Measurements from ENCODE around the gene MBLAC2.

MBLAC2 gene

GRCh38 chr5:90446961-90447360, 27.6 kb downstream of the MBLAC2 start:
- no peak for DNase-seq

DNA sequence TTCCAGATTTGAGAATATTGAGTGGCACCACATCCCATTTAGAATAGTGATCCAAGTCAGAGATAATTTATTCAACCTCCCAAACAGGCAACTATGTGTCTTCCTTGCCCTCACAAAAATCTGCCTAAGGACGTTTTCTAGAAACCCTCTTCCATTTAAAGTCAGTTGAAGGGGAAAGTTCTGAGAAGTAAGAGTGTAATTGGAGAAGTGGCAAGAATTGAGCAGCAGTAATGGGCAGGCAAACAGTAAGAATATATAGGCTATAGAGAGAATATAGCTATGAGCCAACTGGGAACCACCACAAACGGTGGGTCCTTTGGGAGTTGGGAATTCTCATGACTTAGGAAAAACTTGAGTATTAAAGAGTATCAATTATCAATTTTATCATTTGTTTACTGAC, 33.9 kb downstream of the MBLAC2 start:
- no peak for DNase-seq

GRCh38 chr5:90438100-90438499, 36.5 kb downstream of the MBLAC2 start:
- peak; percentile 30 for DNase-seq

GRCh38 chr5:90437663-90438062, 36.9 kb downstream of the MBLAC2 start:
- no peak for DNase-seq

DNA sequence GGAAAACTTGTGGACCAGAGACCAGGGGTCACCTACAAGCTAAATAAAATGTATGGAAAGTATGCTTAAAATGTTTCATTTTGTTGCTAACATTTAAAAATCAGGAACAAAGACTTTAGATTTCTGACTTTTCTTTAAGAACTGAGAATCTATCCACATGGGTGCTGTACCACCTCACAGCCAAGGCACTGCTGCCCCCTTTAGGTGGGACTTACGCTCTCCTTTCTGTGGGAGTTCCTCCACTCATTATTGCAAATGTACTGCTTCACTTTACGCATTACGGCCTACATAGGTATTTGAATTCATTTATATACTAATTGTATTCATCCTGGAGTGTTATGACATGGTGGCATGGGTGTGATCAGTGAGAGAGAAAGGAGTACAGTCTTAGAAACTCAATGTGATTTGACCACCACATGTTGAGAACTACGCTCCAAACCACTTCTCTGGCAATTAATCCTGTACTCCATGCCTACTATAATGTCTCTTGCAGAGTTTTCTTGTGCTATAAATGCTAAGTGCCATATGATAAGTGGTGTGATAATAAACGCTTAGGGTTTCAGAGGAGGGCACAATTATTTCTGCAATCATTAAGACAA, 40.4 kb downstream of the MBLAC2 start:
- peak; percentile 57 for DNase-seq

DNA sequence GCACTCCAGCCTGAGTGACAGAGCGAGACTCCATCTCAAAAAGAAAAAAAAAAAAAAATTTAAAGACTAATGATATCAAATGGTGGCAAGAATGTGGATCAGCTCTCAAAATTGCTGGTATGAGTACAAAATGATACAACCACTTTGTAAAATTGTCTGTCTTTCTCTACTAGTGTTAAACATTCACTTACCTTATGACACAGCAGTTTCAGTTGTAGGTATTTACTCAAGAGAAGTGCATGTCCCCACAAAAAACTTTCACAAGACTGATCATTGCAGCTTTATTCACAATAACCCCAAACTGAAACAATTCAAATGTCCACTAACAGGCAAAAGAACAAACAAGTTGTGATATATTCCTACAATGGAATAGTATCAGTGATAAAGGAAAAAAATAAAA, 50.3 kb downstream of the MBLAC2 start:
- no peak for DNase-seq

- DNase-seq = peak; percentile 32
These were observed 53.4 kb downstream of the MBLAC2 start for GRCh38 chr5:90421136-90421535.

- no peak for DNase-seq
These were observed 56.4 kb downstream of the MBLAC2 start for GRCh38 chr5:90418214-90418613.

- peak; percentile 63 for DNase-seq
These were observed 64.3 kb downstream of the MBLAC2 start for GRCh38 chr5:90410178-90410762.

DNA sequence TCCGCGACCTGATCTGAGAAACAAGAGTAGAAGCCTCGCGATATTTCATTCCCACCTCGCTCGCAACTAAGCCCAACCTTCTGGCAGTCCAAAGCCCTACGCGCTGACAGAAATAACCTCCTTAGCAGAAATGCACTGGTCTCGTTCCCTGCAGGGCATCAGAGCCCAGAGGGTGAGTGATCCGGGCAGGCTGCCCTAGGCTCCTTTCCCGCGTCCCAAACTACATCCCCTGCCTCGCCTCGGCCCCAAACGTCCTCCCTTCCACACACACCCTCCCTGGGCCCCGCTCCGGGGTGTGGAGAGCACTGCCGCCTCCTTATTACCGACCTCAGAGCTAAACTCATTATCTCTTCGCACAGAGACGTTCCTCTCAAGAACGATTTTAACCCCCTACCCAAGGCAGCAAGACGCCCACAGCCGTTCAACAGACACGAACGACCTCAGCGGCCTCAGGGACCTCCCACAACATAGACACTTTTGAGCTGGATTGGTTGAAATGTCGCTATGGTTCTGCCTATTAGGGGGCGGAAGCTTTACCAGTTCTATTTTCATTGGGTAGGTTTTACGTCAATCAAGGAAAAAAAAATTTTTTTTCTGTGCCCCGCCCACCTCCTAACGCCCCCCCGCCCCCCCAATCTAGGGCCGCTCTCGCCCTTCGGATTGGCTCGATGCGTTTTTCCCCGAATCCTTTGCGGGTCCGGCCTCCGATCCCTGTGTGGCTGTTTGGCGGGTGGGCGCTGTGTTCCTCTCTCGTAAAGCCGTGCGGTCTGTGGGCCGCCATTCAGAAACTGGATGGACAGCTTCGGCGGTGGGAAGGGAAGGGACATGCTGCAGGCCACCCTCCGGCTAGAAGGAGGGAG, 65.0 kb downstream of the MBLAC2 start, which contains the start of gene CETN3:
CETN3 (minus strand) TSS at position 439 of the 860 bp plus-strand sequence; CDS start at position 344, 95 bp downstream.
- DNase-seq = peak; percentile 98

- DNase-seq = peak; percentile 77
These were observed 65.8 kb downstream of the MBLAC2 start for GRCh38 chr5:90408571-90409317.

All from DMS53 (cell line).